Fibroblast of gingiva (primary cell): ENCODE measurements around the gene SELENOV.
"Not testable (repeated sequence)": the region's sequence is repeated elsewhere in the genome, so short reads cannot be mapped to it uniquely, and the experiment has no call there.

Experiments used
- DNase-seq: peaks from one replicate; pipeline ENCODE4 v3.0.0-alpha.2; 2011; ENCODE audit warnings: low read depth

The SELENOV gene

GRCh38 chr19:39514840-39515550 lies at the start of gene SELENOV:
TSS of gene SELENOV (plus strand) at chr19:39515139. CDS start at chr19:39515213, 74 bp downstream.
- DNase-seq: no peak

GRCh38 chr19:39465956-39466747 lies 48.8 kb upstream of the SELENOV start:
- no peak for DNase-seq

- DNase-seq: no peak
Observed at GRCh38 chr19:39467941-39468340, 47.0 kb upstream of the SELENOV start.

GRCh38 chr19:39469036-39469435 lies 45.9 kb upstream of the SELENOV start:
- no peak for DNase-seq

- no peak for DNase-seq
Observed at GRCh38 chr19:39469567-39469966, 45.4 kb upstream of the SELENOV start.

- no peak for DNase-seq
Observed at GRCh38 chr19:39470724-39471339, 44.1 kb upstream of the SELENOV start.

- DNase-seq: no peak
Observed at GRCh38 chr19:39471756-39472536, 43.0 kb upstream of the SELENOV start.

- DNase-seq: no peak
Observed at GRCh38 chr19:39472746-39473442, 42.0 kb upstream of the SELENOV start.

- no peak for DNase-seq
Observed at GRCh38 chr19:39473443-39473960, 41.4 kb upstream of the SELENOV start.

- DNase-seq: no peak
Observed at GRCh38 chr19:39474139-39474620, 40.8 kb upstream of the SELENOV start.

GRCh38 chr19:39475748-39476147 lies 39.2 kb upstream of the SELENOV start:
- DNase-seq: no peak

GRCh38 chr19:39479319-39479801 lies 35.6 kb upstream of the SELENOV start:
- not testable (repeated sequence) for DNase-seq

GRCh38 chr19:39479916-39480315 lies 35.0 kb upstream of the SELENOV start:
- no peak for DNase-seq

GRCh38 chr19:39480337-39481228 lies 34.4 kb upstream of the SELENOV start, which contains the start of gene TIMM50:
TSS of gene TIMM50 (plus strand) at chr19:39480838. CDS start at chr19:39480854, 16 bp downstream.
- DNase-seq: peak; percentile 91

GRCh38 chr19:39481229-39481545 lies 33.8 kb upstream of the SELENOV start:
- DNase-seq: no peak

- no peak for DNase-seq
Observed at GRCh38 chr19:39481676-39482075, 33.3 kb upstream of the SELENOV start.

GRCh38 chr19:39483141-39483540 lies 31.8 kb upstream of the SELENOV start:
- no peak for DNase-seq

- DNase-seq: no peak
Observed at GRCh38 chr19:39489756-39490155, 25.2 kb upstream of the SELENOV start.

GRCh38 chr19:39492225-39492624 lies 22.7 kb upstream of the SELENOV start:
- no peak for DNase-seq

GRCh38 chr19:39492788-39493187 lies 22.2 kb upstream of the SELENOV start:
- no peak for DNase-seq
